Measurements from ENCODE around the gene TBC1D19.

TBC1D19 gene

DNA sequence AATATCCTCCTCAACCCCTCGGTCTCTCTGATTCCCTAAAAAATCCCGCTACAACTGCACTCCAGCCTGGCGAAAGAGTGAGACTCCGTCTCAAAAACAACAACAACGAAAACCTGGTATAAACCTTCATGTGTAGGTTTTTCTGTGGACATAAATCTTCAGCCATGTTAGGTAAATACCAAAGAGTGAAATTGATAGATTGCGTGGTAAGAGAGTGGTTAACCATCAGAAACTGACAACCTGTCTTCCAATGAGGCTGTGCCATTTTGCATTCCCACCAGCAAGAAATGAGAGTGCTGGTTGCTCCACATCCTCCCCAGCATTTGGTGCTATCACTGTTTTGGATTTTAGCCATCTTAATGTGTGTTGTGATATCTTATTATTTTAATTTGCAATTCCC is 10.9 kb downstream of the TBC1D19 start:
- Histone ChIP-seq H3K27me3 (replicated peaks; ENCODE audit: control insufficient read depth, insufficient read depth, low read length, poor library complexity, severe bottlenecking) (no peaks in the 10 kb centered on the region), H3K9me3 (ENCODE audit: control insufficient read depth, low read length) (no peaks in the 10 kb centered on the region), H3K4me3 (ENCODE audit: insufficient read depth, low read depth, low read length, poor library complexity, severe bottlenecking) (no peak overlapping the region), H3K27ac (ENCODE audit: insufficient read depth, low read length, poor library complexity, severe bottlenecking) (no peak overlapping the region), H3K36me3 (ENCODE audit: control insufficient read depth, insufficient read depth, low read length) (no peaks in the 10 kb centered on the region), H3K4me1 (ENCODE audit: control insufficient read depth, insufficient read depth, low read length, poor library complexity, severe bottlenecking) (no peaks in the 10 kb centered on the region)
- DNase-seq, result no peak

- Histone ChIP-seq H3K4me1 (ENCODE audit: control insufficient read depth, insufficient read depth, low read length, poor library complexity, severe bottlenecking) (no peaks in the 10 kb centered on the region), H3K9me3 (ENCODE audit: control insufficient read depth, low read length) (no peaks in the 10 kb centered on the region), H3K4me3 (ENCODE audit: insufficient read depth, low read depth, low read length, poor library complexity, severe bottlenecking) (no peak overlapping the region), H3K27me3 (replicated peaks; ENCODE audit: control insufficient read depth, insufficient read depth, low read length, poor library complexity, severe bottlenecking) (no peaks in the 10 kb centered on the region), H3K27ac (ENCODE audit: insufficient read depth, low read length, poor library complexity, severe bottlenecking) (no peak overlapping the region), H3K36me3 (ENCODE audit: control insufficient read depth, insufficient read depth, low read length) (no peaks in the 10 kb centered on the region)
- no peak for DNase-seq
Measured at GRCh38 chr4:26596843-26597242, 13.0 kb downstream of the TBC1D19 start.

DNA sequence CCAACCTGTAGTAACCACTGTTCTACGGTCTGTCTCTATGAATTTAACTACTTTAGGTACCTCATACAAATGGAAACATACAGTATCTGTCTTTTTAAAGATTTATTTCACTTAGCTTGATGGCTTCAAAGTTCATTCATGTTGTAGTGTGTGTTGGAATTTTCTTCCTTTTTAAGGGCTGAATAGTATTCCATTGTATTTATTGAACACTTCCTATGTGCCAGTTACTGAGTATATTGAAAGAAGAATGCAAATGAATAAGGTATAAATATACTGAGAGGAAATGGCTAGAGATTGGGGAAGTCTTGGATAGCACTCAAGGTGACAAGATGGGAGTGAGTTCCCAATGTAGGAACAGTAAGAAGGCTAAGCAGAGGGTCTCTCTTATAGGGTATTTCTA is 17.3 kb downstream of the TBC1D19 start:
- Histone ChIP-seq H3K27ac (ENCODE audit: insufficient read depth, low read length, poor library complexity, severe bottlenecking) (no peak overlapping the region), H3K36me3 (ENCODE audit: control insufficient read depth, insufficient read depth, low read length) (no peaks in the 10 kb centered on the region), H3K27me3 (replicated peaks; ENCODE audit: control insufficient read depth, insufficient read depth, low read length, poor library complexity, severe bottlenecking) (no peaks in the 10 kb centered on the region), H3K9me3 (ENCODE audit: control insufficient read depth, low read length) (no peaks in the 10 kb centered on the region), H3K4me3 (ENCODE audit: insufficient read depth, low read depth, low read length, poor library complexity, severe bottlenecking) (no peak overlapping the region), H3K4me1 (ENCODE audit: control insufficient read depth, insufficient read depth, low read length, poor library complexity, severe bottlenecking) (no peaks in the 10 kb centered on the region)
- no peak for DNase-seq

DNA sequence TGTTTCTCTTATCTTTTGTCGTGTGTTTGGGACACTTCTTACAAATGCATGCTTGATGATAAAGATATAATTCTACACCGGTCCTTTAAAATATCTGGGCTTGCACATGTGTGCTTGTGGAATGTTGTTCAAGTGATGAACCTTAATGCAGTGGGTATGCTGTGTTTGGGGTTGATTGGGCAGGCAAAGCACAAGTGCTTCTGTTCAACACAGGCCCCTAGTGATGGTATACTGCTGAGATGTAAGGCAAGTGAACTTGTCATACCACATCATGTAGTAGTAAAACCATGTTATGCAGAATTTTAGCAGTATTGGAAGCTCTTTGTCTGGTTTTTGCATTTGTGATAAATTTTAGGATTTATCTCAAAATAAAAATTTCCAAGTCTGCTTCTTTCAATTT is 23.9 kb downstream of the TBC1D19 start:
- no peaks in the 10 kb centered on the region for H3K27me3 ChIP-seq (replicated peaks; ENCODE audit: control insufficient read depth, insufficient read depth, low read length, poor library complexity, severe bottlenecking)
- H3K4me1 ChIP-seq (ENCODE audit: control insufficient read depth, insufficient read depth, low read length, poor library complexity, severe bottlenecking), result peaks cover 2% of the 10 kb centered on the region
- no peaks in the 10 kb centered on the region for H3K9me3 ChIP-seq (ENCODE audit: control insufficient read depth, low read length)
- no peak overlapping the region for H3K27ac ChIP-seq (ENCODE audit: insufficient read depth, low read length, poor library complexity, severe bottlenecking)
- H3K4me3 ChIP-seq (ENCODE audit: insufficient read depth, low read depth, low read length, poor library complexity, severe bottlenecking), result no peak overlapping the region
- no peak for DNase-seq
- H3K36me3 ChIP-seq (ENCODE audit: control insufficient read depth, insufficient read depth, low read length), result no peaks in the 10 kb centered on the region

DNA sequence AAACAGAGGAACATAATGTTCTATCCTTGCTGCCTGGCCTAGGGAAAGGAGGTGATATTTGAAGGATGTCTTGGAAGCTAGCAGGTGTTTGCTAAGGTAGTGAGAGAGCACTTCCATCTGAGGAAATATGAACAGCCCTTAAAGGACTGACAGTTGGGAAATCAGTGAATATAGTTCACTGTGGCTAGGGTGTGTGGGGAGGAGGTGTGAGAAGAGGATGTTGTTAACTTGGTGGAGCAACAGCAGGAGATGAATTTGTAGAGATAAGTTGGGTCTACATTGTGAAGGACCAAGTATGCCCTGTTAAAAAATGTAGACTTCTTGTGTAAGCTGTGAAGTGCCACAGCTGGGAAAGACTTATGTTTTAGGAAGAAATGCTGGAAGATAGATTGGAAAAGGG is 25.5 kb downstream of the TBC1D19 start:
- no peaks in the 10 kb centered on the region for H3K27me3 ChIP-seq (replicated peaks; ENCODE audit: control insufficient read depth, insufficient read depth, low read length, poor library complexity, severe bottlenecking)
- H3K9me3 ChIP-seq (ENCODE audit: control insufficient read depth, low read length), result no peaks in the 10 kb centered on the region
- no peak for DNase-seq
- peaks cover 2% of the 10 kb centered on the region for H3K4me1 ChIP-seq (ENCODE audit: control insufficient read depth, insufficient read depth, low read length, poor library complexity, severe bottlenecking)
- no peaks in the 10 kb centered on the region for H3K36me3 ChIP-seq (ENCODE audit: control insufficient read depth, insufficient read depth, low read length)
- H3K4me3 ChIP-seq (ENCODE audit: insufficient read depth, low read depth, low read length, poor library complexity, severe bottlenecking), result no peak overlapping the region
- H3K27ac ChIP-seq (ENCODE audit: insufficient read depth, low read length, poor library complexity, severe bottlenecking), result no peak overlapping the region

- DNase-seq, result no peak
- Histone ChIP-seq H3K36me3 (ENCODE audit: control insufficient read depth, insufficient read depth, low read length) (no peaks in the 10 kb centered on the region), H3K9me3 (ENCODE audit: control insufficient read depth, low read length) (no peaks in the 10 kb centered on the region), H3K4me3 (ENCODE audit: insufficient read depth, low read depth, low read length, poor library complexity, severe bottlenecking) (no peak overlapping the region), H3K27me3 (replicated peaks; ENCODE audit: control insufficient read depth, insufficient read depth, low read length, poor library complexity, severe bottlenecking) (no peaks in the 10 kb centered on the region), H3K4me1 (ENCODE audit: control insufficient read depth, insufficient read depth, low read length, poor library complexity, severe bottlenecking) (peaks cover 2% of the 10 kb centered on the region), H3K27ac (ENCODE audit: insufficient read depth, low read length, poor library complexity, severe bottlenecking) (no peak overlapping the region)
Measured at GRCh38 chr4:26609868-26610267, 26.0 kb downstream of the TBC1D19 start.

DNA sequence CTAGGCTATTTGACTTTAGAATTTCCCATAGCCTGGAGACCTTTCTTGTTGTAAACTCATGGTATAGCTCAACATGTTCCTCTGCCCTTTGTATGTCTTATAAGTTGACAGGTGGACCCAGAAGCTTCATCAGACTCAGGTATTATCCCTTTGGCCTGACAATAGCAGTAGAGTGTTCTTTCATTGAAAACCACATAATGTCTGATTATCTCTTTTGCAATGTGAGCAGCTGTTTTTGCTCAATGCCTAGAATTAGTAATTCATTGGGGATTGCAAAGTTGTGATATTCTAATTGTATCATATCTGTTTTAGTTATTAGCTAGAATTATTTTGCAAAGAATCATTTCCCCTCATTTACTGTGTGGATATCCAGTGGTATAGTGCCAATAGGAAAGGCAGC is 27.5 kb downstream of the TBC1D19 start:
- H3K4me3 ChIP-seq (ENCODE audit: insufficient read depth, low read depth, low read length, poor library complexity, severe bottlenecking), result no peak overlapping the region
- no peaks in the 10 kb centered on the region for H3K9me3 ChIP-seq (ENCODE audit: control insufficient read depth, low read length)
- no peak for DNase-seq
- H3K27ac ChIP-seq (ENCODE audit: insufficient read depth, low read length, poor library complexity, severe bottlenecking), result no peak overlapping the region
- H3K27me3 ChIP-seq (replicated peaks; ENCODE audit: control insufficient read depth, insufficient read depth, low read length, poor library complexity, severe bottlenecking), result no peaks in the 10 kb centered on the region
- no peaks in the 10 kb centered on the region for H3K36me3 ChIP-seq (ENCODE audit: control insufficient read depth, insufficient read depth, low read length)
- H3K4me1 ChIP-seq (ENCODE audit: control insufficient read depth, insufficient read depth, low read length, poor library complexity, severe bottlenecking), result peaks cover 2% of the 10 kb centered on the region

DNA sequence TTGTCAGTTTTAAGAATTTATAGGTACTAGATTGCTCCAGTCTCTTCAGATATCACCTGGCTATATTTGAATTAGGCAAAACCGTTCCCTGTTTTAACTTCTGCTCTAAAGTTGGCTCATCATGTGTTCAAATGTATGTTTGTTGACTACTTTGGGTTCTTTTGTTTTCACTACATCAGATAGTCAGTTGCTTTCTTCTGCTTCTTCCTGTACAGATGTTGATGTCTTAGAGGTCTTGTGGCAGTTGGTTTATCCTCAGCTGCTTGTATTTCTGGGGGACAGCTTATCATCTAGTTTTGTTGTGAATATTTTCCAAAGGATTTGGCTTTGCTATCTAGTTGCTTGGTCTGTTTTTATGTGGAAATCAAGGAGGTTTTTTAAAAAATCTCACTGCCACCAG is 28.0 kb downstream of the TBC1D19 start:
- Histone ChIP-seq H3K27me3 (replicated peaks; ENCODE audit: control insufficient read depth, insufficient read depth, low read length, poor library complexity, severe bottlenecking) (no peaks in the 10 kb centered on the region), H3K9me3 (ENCODE audit: control insufficient read depth, low read length) (no peaks in the 10 kb centered on the region), H3K4me1 (ENCODE audit: control insufficient read depth, insufficient read depth, low read length, poor library complexity, severe bottlenecking) (peaks cover 2% of the 10 kb centered on the region), H3K4me3 (ENCODE audit: insufficient read depth, low read depth, low read length, poor library complexity, severe bottlenecking) (no peak overlapping the region), H3K27ac (ENCODE audit: insufficient read depth, low read length, poor library complexity, severe bottlenecking) (no peak overlapping the region), H3K36me3 (ENCODE audit: control insufficient read depth, insufficient read depth, low read length) (no peaks in the 10 kb centered on the region)
- DNase-seq, result no peak

GRCh38 chr4:26613237-26613636 is 29.4 kb downstream of the TBC1D19 start:
- no peaks in the 10 kb centered on the region for H3K27me3 ChIP-seq (replicated peaks; ENCODE audit: control insufficient read depth, insufficient read depth, low read length, poor library complexity, severe bottlenecking)
- no peak for DNase-seq
- no peaks in the 10 kb centered on the region for H3K36me3 ChIP-seq (ENCODE audit: control insufficient read depth, insufficient read depth, low read length)
- H3K9me3 ChIP-seq (ENCODE audit: control insufficient read depth, low read length), result no peaks in the 10 kb centered on the region
- H3K4me3 ChIP-seq (ENCODE audit: insufficient read depth, low read depth, low read length, poor library complexity, severe bottlenecking), result no peak overlapping the region
- no peak overlapping the region for H3K27ac ChIP-seq (ENCODE audit: insufficient read depth, low read length, poor library complexity, severe bottlenecking)
- H3K4me1 ChIP-seq (ENCODE audit: control insufficient read depth, insufficient read depth, low read length, poor library complexity, severe bottlenecking), result peaks cover 2% of the 10 kb centered on the region

DNA sequence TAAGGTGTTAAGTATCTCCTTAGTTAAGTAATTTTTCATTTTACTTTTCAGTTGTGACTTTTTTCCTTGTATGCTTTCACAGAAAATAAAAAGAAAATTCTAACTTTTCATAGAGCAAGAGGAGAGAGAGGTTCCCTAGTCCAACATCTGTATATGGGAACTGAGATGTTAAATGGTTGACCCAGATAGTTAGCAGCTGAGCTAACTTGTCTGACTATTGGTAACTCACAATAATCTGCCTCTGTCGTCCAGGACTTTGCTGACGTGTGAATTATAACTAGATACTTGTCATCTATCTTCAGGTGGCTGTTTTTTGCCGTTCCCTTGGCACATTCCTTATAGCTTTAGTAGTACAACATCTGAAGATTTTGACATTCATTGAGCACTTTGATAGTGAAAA is 29.9 kb downstream of the TBC1D19 start:
- Histone ChIP-seq H3K27me3 (replicated peaks; ENCODE audit: control insufficient read depth, insufficient read depth, low read length, poor library complexity, severe bottlenecking) (no peaks in the 10 kb centered on the region), H3K9me3 (ENCODE audit: control insufficient read depth, low read length) (no peaks in the 10 kb centered on the region), H3K4me3 (ENCODE audit: insufficient read depth, low read depth, low read length, poor library complexity, severe bottlenecking) (no peak overlapping the region), H3K36me3 (ENCODE audit: control insufficient read depth, insufficient read depth, low read length) (no peaks in the 10 kb centered on the region), H3K4me1 (ENCODE audit: control insufficient read depth, insufficient read depth, low read length, poor library complexity, severe bottlenecking) (peaks cover 2% of the 10 kb centered on the region), H3K27ac (ENCODE audit: insufficient read depth, low read length, poor library complexity, severe bottlenecking) (no peak overlapping the region)
- no peak for DNase-seq

DNA sequence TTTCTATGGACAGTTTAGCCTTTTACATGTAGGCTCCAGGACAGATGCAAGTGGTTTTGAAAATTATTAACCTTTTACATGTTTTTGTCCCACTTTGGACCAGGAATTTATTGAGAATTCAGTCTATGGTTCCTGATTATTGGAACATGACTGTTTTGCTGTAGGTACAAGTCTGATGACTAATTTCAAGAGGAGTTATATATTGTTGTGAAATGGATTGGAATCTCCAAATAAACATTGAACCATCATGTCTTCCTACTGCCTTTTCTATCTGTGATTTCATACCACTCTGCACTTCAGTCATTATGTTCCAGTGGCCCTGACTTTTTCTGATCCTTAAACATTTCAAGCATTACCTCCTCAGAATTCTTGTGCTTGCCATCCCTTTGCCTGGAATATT is 35.9 kb downstream of the TBC1D19 start:
- Histone ChIP-seq H3K9me3 (ENCODE audit: control insufficient read depth, low read length) (no peaks in the 10 kb centered on the region), H3K27ac (ENCODE audit: insufficient read depth, low read length, poor library complexity, severe bottlenecking) (no peak overlapping the region), H3K27me3 (replicated peaks; ENCODE audit: control insufficient read depth, insufficient read depth, low read length, poor library complexity, severe bottlenecking) (no peaks in the 10 kb centered on the region), H3K4me1 (ENCODE audit: control insufficient read depth, insufficient read depth, low read length, poor library complexity, severe bottlenecking) (no peaks in the 10 kb centered on the region), H3K36me3 (ENCODE audit: control insufficient read depth, insufficient read depth, low read length) (no peaks in the 10 kb centered on the region), H3K4me3 (ENCODE audit: insufficient read depth, low read depth, low read length, poor library complexity, severe bottlenecking) (no peak overlapping the region)
- DNase-seq, result no peak

Data from effector memory CD4-positive, alpha-beta T cell (primary cell).